Measurements from ENCODE around the gene NTF4.
A peak's percentile ranks its signal among the peaks of the same experiment; 100 is the strongest.
"Not testable (repeated sequence)": the region's sequence is repeated elsewhere in the genome, so short reads cannot be mapped to it uniquely, and the experiment has no call there.

The NTF4 gene

DNA sequence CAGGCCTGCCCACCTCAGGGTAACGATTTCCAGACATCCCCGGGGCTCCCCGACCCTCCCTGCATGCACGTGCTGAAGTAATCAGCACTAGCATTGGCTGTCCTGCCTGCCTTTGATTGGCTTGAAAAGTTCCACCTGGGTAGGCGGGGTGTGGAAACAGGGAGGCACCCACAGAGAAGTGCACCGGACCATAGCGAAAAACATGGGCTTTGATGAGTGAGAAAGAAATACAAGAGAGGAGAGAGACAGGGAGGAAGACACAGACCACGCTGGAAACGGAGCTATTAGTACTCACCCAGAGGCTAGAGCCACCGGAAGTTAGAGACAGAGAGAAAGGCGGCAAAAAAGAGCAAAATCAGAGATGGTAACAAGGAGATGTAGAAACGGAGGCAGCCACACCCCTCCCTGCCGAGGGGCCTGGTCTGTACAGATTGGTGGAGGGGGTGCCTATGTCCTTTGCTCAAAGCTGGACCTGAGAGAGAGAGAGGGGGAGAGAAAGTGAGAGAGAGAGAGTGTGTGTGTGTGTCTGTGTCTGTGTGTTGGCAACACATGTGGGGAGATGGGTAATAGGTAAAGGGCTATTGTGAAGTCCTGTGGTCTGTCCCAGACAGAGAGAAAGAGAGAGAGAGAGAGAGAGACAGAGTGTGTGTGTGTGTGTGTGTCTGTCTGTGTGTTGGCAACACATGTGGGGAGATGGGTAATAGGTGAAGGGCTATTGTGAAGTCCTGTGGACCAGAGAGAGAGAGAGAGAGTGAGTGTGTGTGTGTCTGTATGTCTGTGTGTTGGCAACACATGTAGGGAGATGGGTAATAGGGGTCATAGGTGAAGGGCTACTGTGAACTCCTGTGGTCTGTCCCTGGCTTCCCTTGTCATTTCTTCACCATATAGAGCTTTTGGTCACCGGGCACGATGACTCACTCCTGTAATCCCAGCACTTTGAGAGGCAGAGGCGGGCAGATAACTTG lies 43.4 kb downstream of the NTF4 start:
- DNase-seq (ENCODE audit: low read depth): no peak

GRCh38 chr19:49020342-49020741 lies 44.3 kb downstream of the NTF4 start:
- no peak for DNase-seq (ENCODE audit: low read depth)

- DNase-seq (ENCODE audit: low read depth): peak; percentile 47
Measured at GRCh38 chr19:49019242-49019932, 45.2 kb downstream of the NTF4 start.

GRCh38 chr19:49018388-49019241 lies 46.0 kb downstream of the NTF4 start:
- DNase-seq (ENCODE audit: low read depth): not testable (repeated sequence)

DNA sequence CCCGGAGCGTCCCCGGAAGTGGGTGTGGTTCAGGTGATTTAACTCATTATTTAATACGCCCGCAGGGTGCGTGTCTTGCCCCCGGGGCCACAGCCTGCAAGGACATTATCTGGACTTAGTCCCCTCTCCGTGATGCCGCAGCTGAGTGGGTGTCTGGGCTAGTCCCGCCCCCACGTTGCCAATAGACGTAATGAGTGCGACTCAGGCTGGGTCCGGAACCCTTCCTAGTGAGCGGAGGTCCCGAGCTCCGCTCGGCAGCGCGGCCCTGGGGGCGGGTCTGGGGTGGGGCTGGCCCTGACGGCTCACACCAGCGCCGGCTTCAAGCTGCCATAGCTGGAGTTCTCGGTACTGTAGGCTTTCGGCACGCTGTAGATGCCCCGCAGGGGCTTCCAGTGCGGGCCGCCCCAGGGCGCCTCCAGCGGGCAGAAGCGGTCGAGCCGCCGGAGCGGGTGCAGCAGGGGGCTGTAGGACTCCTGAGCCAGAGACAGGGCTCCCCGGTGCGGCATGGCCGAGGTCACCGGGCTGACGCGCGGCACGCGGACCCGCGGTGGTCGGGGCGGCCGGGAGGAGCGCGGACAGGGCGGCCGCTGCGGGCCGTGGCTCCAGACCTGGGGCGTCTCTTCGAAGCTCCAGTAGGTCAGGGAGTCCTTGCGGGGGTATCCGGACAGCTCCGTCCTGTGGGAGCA lies 46.8 kb downstream of the NTF4 start:
- DNase-seq (ENCODE audit: low read depth): peak; percentile 45

DNA sequence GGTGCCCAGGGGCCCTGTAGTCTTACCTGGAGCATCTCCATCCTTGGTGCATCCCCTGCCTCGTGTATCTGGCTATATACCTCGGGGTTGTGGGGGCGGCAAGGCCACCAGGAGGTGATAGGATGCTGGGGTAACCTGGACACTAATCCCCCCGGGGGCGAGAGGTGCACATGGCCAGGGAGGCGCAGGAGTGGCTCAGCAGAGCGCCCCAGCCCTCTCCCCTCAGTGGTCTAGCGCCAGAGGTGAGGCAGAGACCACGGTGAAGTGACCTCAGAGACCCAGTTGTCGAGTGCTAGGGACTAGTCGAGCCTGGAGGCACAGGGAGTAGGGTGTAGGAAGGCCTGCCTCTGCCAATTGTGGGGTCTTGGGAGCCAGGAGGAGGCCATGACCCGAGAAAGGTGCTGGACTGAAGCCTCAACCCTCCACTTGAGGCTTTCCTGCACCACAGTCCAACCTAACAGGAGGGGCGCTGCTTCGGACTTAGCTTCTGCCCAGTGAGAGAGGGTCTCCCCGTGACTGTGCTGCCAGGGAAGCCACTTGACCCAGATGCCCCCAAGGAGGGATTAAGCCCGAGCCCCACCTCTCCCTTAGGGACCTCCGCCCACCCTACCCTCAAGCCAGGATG lies 47.5 kb downstream of the NTF4 start, which contains the start of gene LHB:
Gene LHB, minus strand, starts transcription at position 51 of the 625 bp plus-strand sequence. Its CDS starts 10 bp downstream, at position 41.
- DNase-seq (ENCODE audit: low read depth): no peak

DNA sequence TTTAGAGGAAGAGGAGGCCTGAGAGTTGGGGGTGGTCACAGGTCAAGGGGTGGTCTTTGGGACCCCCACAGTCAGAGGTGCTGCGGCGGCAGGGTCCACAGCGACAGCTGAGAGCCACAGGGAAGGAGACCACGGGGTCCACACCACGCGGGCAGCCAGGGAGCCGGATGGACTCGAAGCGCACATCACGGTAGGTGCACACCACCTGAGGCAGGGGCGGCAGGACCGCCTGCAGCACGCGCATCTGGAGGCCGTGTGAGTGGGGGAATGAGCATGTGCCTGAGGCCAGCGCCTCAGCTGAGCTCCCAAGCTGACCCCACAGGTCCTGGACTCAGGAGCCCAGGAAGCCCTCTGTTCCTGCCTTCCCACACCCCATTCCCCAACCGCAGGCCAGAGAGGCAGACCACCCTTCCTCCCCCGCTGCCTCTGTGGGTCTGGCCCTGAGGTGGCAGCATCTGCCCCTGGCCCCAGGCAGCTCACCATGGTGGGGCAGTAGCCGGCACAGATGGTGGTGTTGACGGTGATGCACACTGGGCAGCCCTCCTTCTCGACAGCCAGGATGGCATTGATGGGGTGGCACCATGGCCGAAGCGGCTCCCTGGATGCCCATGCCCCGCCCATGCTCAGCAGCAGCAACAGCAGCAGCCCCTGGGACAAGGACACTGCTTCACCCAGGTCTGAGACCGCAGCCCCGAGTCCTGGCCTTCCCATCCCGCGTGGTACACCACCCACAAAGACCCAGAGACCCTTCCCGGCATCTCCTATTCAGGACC lies 48.4 kb downstream of the NTF4 start:
- DNase-seq (ENCODE audit: low read depth): no peak

- DNase-seq (ENCODE audit: low read depth): no peak
Measured at GRCh38 chr19:49014870-49015255, 49.8 kb downstream of the NTF4 start.

DNA sequence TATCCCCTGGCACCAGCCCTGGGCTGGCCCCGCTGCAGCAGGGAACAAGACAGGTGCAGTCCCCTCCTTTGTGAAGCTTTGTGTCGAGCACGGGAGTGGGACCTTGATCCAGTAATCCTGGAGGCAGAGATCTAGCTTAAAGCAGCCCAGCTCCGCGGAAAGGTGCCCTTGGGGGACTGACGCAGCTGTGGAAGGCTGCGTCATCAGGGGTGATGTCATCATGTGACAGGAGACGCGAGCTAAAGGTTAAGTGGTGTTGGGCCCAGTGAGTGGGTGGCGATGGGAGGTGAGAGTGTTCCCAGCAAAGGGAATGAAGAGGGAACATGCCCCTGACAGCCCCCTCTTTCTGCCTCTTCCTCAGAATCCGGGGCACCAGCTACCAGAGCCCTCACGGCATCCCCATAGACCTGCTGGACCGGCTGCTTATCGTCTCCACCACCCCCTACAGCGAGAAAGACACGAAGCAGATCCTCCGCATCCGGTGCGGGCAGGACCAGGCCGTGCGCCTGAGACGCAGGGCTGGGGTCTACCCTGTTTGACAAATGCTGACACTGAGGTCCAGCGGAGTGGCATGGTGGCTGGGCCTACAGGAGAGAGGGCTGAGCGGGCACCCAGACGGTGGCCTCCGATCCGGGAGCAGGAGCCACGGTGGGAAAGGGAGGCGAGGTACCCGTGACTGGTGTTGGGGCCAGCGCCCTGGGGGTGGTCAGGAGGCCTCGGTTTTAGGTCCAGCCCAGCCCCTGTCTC lies 50.3 kb downstream of the NTF4 start:
- DNase-seq (ENCODE audit: low read depth): no peak

- no peak for DNase-seq (ENCODE audit: low read depth)
Measured at GRCh38 chr19:49011194-49011593, 53.4 kb downstream of the NTF4 start.
